HCT116 (cell line): ENCODE results near the gene DMBX1. TPM values are rescaled to one million over a fixed set of nuclear protein-coding genes. Genes with fewer than 3 reads are reported as not detected.

Source experiments
- ATAC-seq: fragments of 200-7000 bp; cut with Tn5 transposase; 2 replicates; pipeline ENCODE4 v1.9.1; 2020; ENCODE audit warnings: mild to moderate bottlenecking, moderate library complexity
- BruUV-seq: library from RNA; stranded (reverse); fragments of 400-500 nt; replicated peaks from 2 replicates; lab custom pipeline; 2021; lab: Mats Ljungman, UMichigan
- CTCF ChIA-PET: fragments of 300-600 bp; sonication (Branson Sonifier 250); formaldehyde crosslinking; loops from one replicate; lab custom pipeline; 2021; ENCODE audit warnings: antibody characterized with exemption; lab: Charles Lee
- POLR2A ChIA-PET: fragments of 300-600, 350-600 bp; sonication (Branson Sonifier 250); formaldehyde crosslinking; loops from one replicate; lab custom pipeline; 2021; ENCODE audit warnings: antibody characterized with exemption; lab: Charles Lee
- RAD21 ChIA-PET, 2 experiments: fragments of 300-600 bp; sonication (Branson Sonifier 250); formaldehyde crosslinking; loops; one replicate each; lab custom pipeline; 2023; ENCODE audit warnings: low total read pairs in 2 of 2; ENCODE audit not compliant: uncharacterized antibody in 2 of 2, unreplicated experiment in 2 of 2, low non-redundant PET in 1 of 2; lab: Charles Lee
- DNase-seq: peaks from one replicate; pipeline ENCODE4 v3.0.0-alpha.2; 2010; ENCODE audit warnings: low read depth, low spot score
- H2AFZ ChIP-seq: fragments of 200-600 bp; shearing (Covaris generic), sonication (generic); 2 replicates; pipeline ENCODE4 v1.6.1; 2017; ENCODE audit warnings: low read depth, mixed run types, mixed read lengths, antibody characterized with exemption, low read length; ENCODE audit not compliant: poor library complexity, severe bottlenecking
- H3K27ac ChIP-seq: 2 replicates; pipeline ENCODE4 v1.5.1; 2012; ENCODE audit warnings: low read depth, low read length
- H3K27me3 ChIP-seq: fragments of 200-600 bp; sonication (generic); 2 replicates; pipeline ENCODE4 v1.6.1; 2016; ENCODE audit warnings: mixed run types, low read length, mixed read lengths; ENCODE audit not compliant: insufficient read depth
- H3K36me3 ChIP-seq, 2 experiments: fragments of 200-500 bp in 1 of 2; fragments of 200-600 bp in 1 of 2; sonication (Bioruptor generic) in 1 of 2; sonication (generic) in 1 of 2; 2 replicates each; pipeline versions ENCODE4 v1.5.1 to v1.6.1; 2014 to 2016; ENCODE audit warnings: low read length in 2 of 2, inconsistent platforms in 1 of 2, mixed read lengths in 1 of 2, mixed run types in 1 of 2; ENCODE audit not compliant: insufficient read depth in 2 of 2, control insufficient read depth in 1 of 2
- H3K4me1 ChIP-seq, 2 experiments: fragments of 200-600 bp in 1 of 2; sonication (generic) in 1 of 2; 2 replicates each; pipeline versions ENCODE4 v1.5.1 to v1.6.1; 2012 to 2017; ENCODE audit warnings: low read length in 2 of 2, inconsistent platforms in 1 of 2, mild to moderate bottlenecking in 1 of 2, mixed read lengths in 1 of 2, mixed run types in 1 of 2, moderate library complexity in 1 of 2; ENCODE audit not compliant: insufficient read depth in 2 of 2, control insufficient read depth in 1 of 2
- H3K4me2 ChIP-seq: fragments of 200-600 bp; sonication (generic); 2 replicates; pipeline ENCODE4 v1.6.1; 2017; ENCODE audit warnings: mixed run types, low read length, mixed read lengths
- H3K4me3 ChIP-seq, 2 experiments: fragments of 200-600 bp in 1 of 2; sonication (generic) in 1 of 2; replicated peaks in 1 of 2; 2 replicates each; pipeline ENCODE4 v1.5.1; 2011 to 2016; ENCODE audit warnings: low read length in 2 of 2, control low read depth in 1 of 2, low read depth in 1 of 2, mild to moderate bottlenecking in 1 of 2, mixed read lengths in 1 of 2, mixed run types in 1 of 2
- H3K79me2 ChIP-seq: fragments of 200-600 bp; sonication (generic); 2 replicates; pipeline ENCODE4 v1.6.1; 2017; ENCODE audit warnings: mild to moderate bottlenecking, mixed run types, low read length, moderate library complexity, mixed read lengths; ENCODE audit not compliant: insufficient read depth
- H3K9ac ChIP-seq: fragments of 200-600 bp; sonication (generic); 2 replicates; pipeline ENCODE4 v1.6.1; 2016; ENCODE audit warnings: low read length, mixed read lengths
- H3K9me2 ChIP-seq: fragments of 200-600 bp; sonication (generic), shearing (Covaris generic); 2 replicates; pipeline ENCODE4 v1.6.1; 2017; ENCODE audit warnings: mixed run types, mild to moderate bottlenecking, moderate library complexity; ENCODE audit not compliant: insufficient read depth
- H3K9me3 ChIP-seq, 2 experiments: fragments of 200-500 bp in 1 of 2; fragments of 200-600 bp in 1 of 2; sonication (Bioruptor generic) in 1 of 2; sonication (generic) in 1 of 2; 2 replicates each; pipeline ENCODE4 v1.6.1; 2014 to 2017; ENCODE audit warnings: low read length in 2 of 2, mixed read lengths in 2 of 2, inconsistent platforms in 1 of 2, low read depth in 1 of 2, mild to moderate bottlenecking in 1 of 2, mixed run types in 1 of 2, moderate library complexity in 1 of 2; ENCODE audit not compliant: control insufficient read depth in 1 of 2, insufficient read depth in 1 of 2
- H4K20me1 ChIP-seq: fragments of 200-600 bp; sonication (generic), shearing (Covaris generic); 2 replicates; pipeline ENCODE4 v1.6.1; 2017; ENCODE audit warnings: mixed run types, mild to moderate bottlenecking, moderate library complexity; ENCODE audit not compliant: insufficient read depth
- CEBPB ChIP-seq: IDR thresholded peaks from 2 replicates; pipeline ENCODE4 v1.6.1; 2012; ENCODE audit warnings: low read depth
- EGR1 ChIP-seq: IDR thresholded peaks from 2 replicates; pipeline ENCODE4 v1.6.1; 2012; ENCODE audit warnings: low read depth
- ELF1 ChIP-seq: IDR thresholded peaks from 2 replicates; pipeline ENCODE4 v1.6.1; 2012; ENCODE audit warnings: low read depth, borderline replicate concordance
- EZH2 ChIP-seq: fragments of 200-600 bp; sonication (generic); IDR thresholded peaks from 2 replicates; pipeline ENCODE4 v1.6.1; 2017; ENCODE audit warnings: antibody characterized with exemption, mixed run types
- EZH2phosphoT487 ChIP-seq: fragments of 200-600 bp; IDR thresholded peaks from 2 replicates; pipeline ENCODE4 v1.6.1; 2018; ENCODE audit warnings: antibody characterized with exemption, borderline replicate concordance
- FOSL1 ChIP-seq: IDR thresholded peaks from 2 replicates; pipeline ENCODE4 v1.6.1; 2012; ENCODE audit warnings: low read depth
- MAX ChIP-seq: IDR thresholded peaks from 2 replicates; pipeline ENCODE4 v1.6.1; 2012
- POLR2A ChIP-seq: IDR thresholded peaks from 2 replicates; pipeline ENCODE4 v1.7.0; 2011; ENCODE audit warnings: borderline replicate concordance; ENCODE audit not compliant: insufficient read depth, insufficient read length; ENCODE audit errors: extremely low read depth
- POLR2AphosphoS5 ChIP-seq: IDR thresholded peaks from 2 replicates; pipeline ENCODE4 v1.6.1; 2011; ENCODE audit warnings: mild to moderate bottlenecking, low read depth, low read length, moderate library complexity
- RAD21 ChIP-seq: IDR thresholded peaks from 2 replicates; pipeline ENCODE4 v1.6.1; 2012; ENCODE audit warnings: low read depth, mild to moderate bottlenecking
- SIN3A ChIP-seq: IDR thresholded peaks from 2 replicates; pipeline ENCODE4 v1.6.1; 2012; ENCODE audit warnings: low read depth
- SP1 ChIP-seq: IDR thresholded peaks from 2 replicates; pipeline ENCODE4 v1.6.1; 2012; ENCODE audit warnings: low read depth
- SRF ChIP-seq: IDR thresholded peaks from 2 replicates; pipeline ENCODE4 v1.6.1; 2012; ENCODE audit warnings: low read depth
- YY1 ChIP-seq: IDR thresholded peaks from 2 replicates; pipeline ENCODE4 v1.6.1; 2011; ENCODE audit warnings: low read length, low read depth, moderate library complexity, mild to moderate bottlenecking; ENCODE audit not compliant: insufficient replicate concordance; ENCODE audit errors: extremely low read depth
- ZBTB33 ChIP-seq: IDR thresholded peaks from 2 replicates; pipeline ENCODE4 v1.6.1; 2011; ENCODE audit warnings: mild to moderate bottlenecking, low read length, moderate library complexity; ENCODE audit not compliant: insufficient replicate concordance; ENCODE audit errors: extremely low read depth
- ZFX ChIP-seq: fragments of 450-650 bp; IDR thresholded peaks from 2 replicates; pipeline ENCODE4 v1.6.1; 2017
- ZNF274 ChIP-seq: fragments of 200-500 bp; sonication (Bioruptor generic); IDR thresholded peaks from 2 replicates; pipeline ENCODE4 v1.6.1; 2014; ENCODE audit warnings: mild to moderate bottlenecking, low read depth, low read length, inconsistent platforms
- intact Hi-C: fragments of 100-400 bp; cut with micrococcal nuclease; formaldehyde crosslinking; loops from 2 replicates; pipeline ENCODE4 v1.10.0; 2022
- total RNA-seq: library from RNA; stranded (reverse); gene quantifications from one replicate; pipeline ENCODE4 v1.2.1, GENCODE V29; 2021; ENCODE audit not compliant: unreplicated experiment
- TF ChIP-seq, protein P1 (sequence below): IDR thresholded peaks from 2 replicates; pipeline ENCODE4 v1.6.1; 2012
- TF ChIP-seq, protein P2 (sequence below), 3 experiments: fragments of 200-600 bp in 1 of 3; sonication (generic) in 1 of 3; IDR thresholded peaks in 2 of 3; conservative IDR thresholded peaks in 1 of 3; 2 replicates each; pipeline ENCODE4 v1.5.1; 2012 to 2017; ENCODE audit warnings: low read depth in 2 of 3, low read length in 2 of 3, antibody characterized with exemption in 1 of 3, borderline replicate concordance in 1 of 3, control low read depth in 1 of 3, mild to moderate bottlenecking in 1 of 3, mixed read lengths in 1 of 3, mixed run types in 1 of 3, moderate library complexity in 1 of 3; ENCODE audit not compliant: insufficient read depth in 1 of 3
- TF ChIP-seq, protein P3 (sequence below): IDR thresholded peaks from 2 replicates; pipeline ENCODE4 v1.6.1; 2012; ENCODE audit warnings: low read depth

DMBX1 gene
- total RNA-seq, 1 experiment from 2014 or later, result 4.3 TPM

DNA sequence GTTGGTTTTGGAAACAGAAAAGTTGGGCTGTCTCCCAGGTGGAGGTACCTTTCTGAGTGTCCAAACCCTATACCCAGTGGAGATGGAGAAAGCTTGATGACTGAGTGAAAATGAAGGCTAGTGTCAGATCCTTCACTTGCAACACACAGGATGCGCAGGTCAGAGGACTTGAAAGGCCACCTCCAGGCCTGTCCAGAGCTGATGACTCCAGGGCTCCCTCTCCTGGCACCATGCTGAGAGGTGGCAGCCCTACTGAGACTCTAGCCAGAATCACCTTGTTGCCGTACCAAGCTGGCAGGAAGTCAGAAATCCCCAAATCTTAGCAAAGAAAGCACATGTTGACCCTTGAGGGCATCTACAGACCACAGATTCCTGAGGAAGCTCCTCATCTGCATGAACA is 45.4 kb downstream of the DMBX1 start:
- POLR2A ChIA-PET, result no interaction called here

More for the DNA sequence above, 45.4 kb downstream of the DMBX1 start:
- DNase-seq (peak; percentile 48), ATAC-seq (peak; percentile 92)
- Histone ChIP-seq H3K9ac (no peak overlapping the region), H3K79me2 (no peaks in the 10 kb centered on the region), H3K4me3 (no peak overlapping the region), H3K27me3 (0 out of 2 replicates have a peak, but pooled peaks cover 3% of the 10 kb centered on the region), H3K36me3 (no peaks in the 10 kb centered on the region), H3K4me2 (peak overlapping the region; percentile 44), H3K9me3 (no peaks in the 10 kb centered on the region), H3K9me2 (no peaks in the 10 kb centered on the region), H3K4me1 (peaks cover 2 to 20% of the 10 kb centered on the region in 2 experiments; a peak in 3 of 4 replicates), H4K20me1 (no peaks in the 10 kb centered on the region), H2AFZ (peak overlapping the region; percentile 76), H3K27ac (no peak overlapping the region)
- BruUV-seq, result no TSS peak
- ChIA-PET RAD21 (interaction anchor here in 1 of 2 experiments (0.7 to 1.6 kb wide), 2 partner anchors 57 to 88 kb away, joined by 3 to 4 read pairs; no protein-coding TSS in a partner anchor), CTCF (interaction anchor here (0.8 to 2.5 kb wide), 9 partner anchors 9 to 129 kb away, joined by 3 to 18 read pairs (median 6); partner anchors contain the start of gene DMBX1)
- intact Hi-C loops, result loop anchor here (5.0 kb wide), 1 partner anchor 192 kb away; no protein-coding TSS in a partner anchor
- no peak for TF ChIP-seq EZH2
- no peak for TF ChIP-seq FOSL1
- no peak for TF ChIP-seq EZH2phosphoT487
- TF ChIP-seq ZBTB33, result no peak
- no peak for TF ChIP-seq ZNF274
- TF ChIP-seq, protein P1, sequence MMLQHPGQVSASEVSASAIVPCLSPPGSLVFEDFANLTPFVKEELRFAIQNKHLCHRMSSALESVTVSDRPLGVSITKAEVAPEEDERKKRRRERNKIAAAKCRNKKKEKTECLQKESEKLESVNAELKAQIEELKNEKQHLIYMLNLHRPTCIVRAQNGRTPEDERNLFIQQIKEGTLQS, result no peak
- TF ChIP-seq, protein P2, sequence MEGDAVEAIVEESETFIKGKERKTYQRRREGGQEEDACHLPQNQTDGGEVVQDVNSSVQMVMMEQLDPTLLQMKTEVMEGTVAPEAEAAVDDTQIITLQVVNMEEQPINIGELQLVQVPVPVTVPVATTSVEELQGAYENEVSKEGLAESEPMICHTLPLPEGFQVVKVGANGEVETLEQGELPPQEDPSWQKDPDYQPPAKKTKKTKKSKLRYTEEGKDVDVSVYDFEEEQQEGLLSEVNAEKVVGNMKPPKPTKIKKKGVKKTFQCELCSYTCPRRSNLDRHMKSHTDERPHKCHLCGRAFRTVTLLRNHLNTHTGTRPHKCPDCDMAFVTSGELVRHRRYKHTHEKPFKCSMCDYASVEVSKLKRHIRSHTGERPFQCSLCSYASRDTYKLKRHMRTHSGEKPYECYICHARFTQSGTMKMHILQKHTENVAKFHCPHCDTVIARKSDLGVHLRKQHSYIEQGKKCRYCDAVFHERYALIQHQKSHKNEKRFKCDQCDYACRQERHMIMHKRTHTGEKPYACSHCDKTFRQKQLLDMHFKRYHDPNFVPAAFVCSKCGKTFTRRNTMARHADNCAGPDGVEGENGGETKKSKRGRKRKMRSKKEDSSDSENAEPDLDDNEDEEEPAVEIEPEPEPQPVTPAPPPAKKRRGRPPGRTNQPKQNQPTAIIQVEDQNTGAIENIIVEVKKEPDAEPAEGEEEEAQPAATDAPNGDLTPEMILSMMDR (IDR thresholded peaks at IDR 0.05 in 2 of 3, conservative IDR thresholded peaks at IDR 0.05 in 1 of 3; ENCODE audit: borderline replicate concordance in 1 of 3, insufficient read depth in 1 of 3, low read depth in 2 of 3, low read length in 2 of 3), result peak; percentile 70 to 75 (median 75)
- no peak for TF ChIP-seq ZFX
- no peak for TF ChIP-seq POLR2A
- no peak for TF ChIP-seq ELF1
- TF ChIP-seq YY1, result peak; percentile 8
- no peak for TF ChIP-seq MAX
- no peak for TF ChIP-seq EGR1
- TF ChIP-seq RAD21, result peak; percentile 68
- no peak for TF ChIP-seq CEBPB
- TF ChIP-seq SIN3A, result no peak
- TF ChIP-seq, protein P3, sequence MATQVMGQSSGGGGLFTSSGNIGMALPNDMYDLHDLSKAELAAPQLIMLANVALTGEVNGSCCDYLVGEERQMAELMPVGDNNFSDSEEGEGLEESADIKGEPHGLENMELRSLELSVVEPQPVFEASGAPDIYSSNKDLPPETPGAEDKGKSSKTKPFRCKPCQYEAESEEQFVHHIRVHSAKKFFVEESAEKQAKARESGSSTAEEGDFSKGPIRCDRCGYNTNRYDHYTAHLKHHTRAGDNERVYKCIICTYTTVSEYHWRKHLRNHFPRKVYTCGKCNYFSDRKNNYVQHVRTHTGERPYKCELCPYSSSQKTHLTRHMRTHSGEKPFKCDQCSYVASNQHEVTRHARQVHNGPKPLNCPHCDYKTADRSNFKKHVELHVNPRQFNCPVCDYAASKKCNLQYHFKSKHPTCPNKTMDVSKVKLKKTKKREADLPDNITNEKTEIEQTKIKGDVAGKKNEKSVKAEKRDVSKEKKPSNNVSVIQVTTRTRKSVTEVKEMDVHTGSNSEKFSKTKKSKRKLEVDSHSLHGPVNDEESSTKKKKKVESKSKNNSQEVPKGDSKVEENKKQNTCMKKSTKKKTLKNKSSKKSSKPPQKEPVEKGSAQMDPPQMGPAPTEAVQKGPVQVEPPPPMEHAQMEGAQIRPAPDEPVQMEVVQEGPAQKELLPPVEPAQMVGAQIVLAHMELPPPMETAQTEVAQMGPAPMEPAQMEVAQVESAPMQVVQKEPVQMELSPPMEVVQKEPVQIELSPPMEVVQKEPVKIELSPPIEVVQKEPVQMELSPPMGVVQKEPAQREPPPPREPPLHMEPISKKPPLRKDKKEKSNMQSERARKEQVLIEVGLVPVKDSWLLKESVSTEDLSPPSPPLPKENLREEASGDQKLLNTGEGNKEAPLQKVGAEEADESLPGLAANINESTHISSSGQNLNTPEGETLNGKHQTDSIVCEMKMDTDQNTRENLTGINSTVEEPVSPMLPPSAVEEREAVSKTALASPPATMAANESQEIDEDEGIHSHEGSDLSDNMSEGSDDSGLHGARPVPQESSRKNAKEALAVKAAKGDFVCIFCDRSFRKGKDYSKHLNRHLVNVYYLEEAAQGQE, result no peak
- no peak for TF ChIP-seq POLR2AphosphoS5
- no peak for TF ChIP-seq SRF
- no peak for TF ChIP-seq SP1
